GM12891 (cell line): ENCODE results near the gene JUNB.

Experiments used
- POLR2A ChIP-seq: IDR thresholded peaks from 2 replicates; pipeline ENCODE4 v1.6.1; 2011; ENCODE audit warnings: low read depth, low read length, control low read depth
- POLR2AphosphoS5 ChIP-seq: IDR thresholded peaks from 2 replicates; pipeline ENCODE4 v1.6.1; 2011; ENCODE audit warnings: low read depth, low read length, control low read depth
- POU2F2 ChIP-seq: IDR thresholded peaks from 2 replicates; pipeline ENCODE4 v1.6.1; 2011; ENCODE audit warnings: low read depth, mild to moderate bottlenecking, control low read depth, low read length, moderate library complexity
- SPI1 ChIP-seq: IDR thresholded peaks from 2 replicates; pipeline ENCODE4 v1.6.1; 2011; ENCODE audit warnings: low read depth, low read length, control low read depth
- TAF1 ChIP-seq: IDR thresholded peaks from 2 replicates; pipeline ENCODE4 v1.6.1; 2011; ENCODE audit warnings: low read depth, low read length, control low read depth

- no peak for TF ChIP-seq POLR2AphosphoS5
- TF ChIP-seq POLR2A = 0 out of 2 replicates have a peak, but pooled peaks have one; percentile 24
- no peak for TF ChIP-seq SPI1
- TF ChIP-seq TAF1 = no peak
- TF ChIP-seq POU2F2 = no peak
Measured at GRCh38 chr19:12784871-12785430, 6.3 kb upstream of the JUNB start.
